HL-60 (cell line): ENCODE measurements around the gene THRB.

Source experiments
- CTCF ChIP-seq: IDR thresholded peaks from one replicate; pipeline ENCODE4 v1.5.1; 2011; ENCODE audit warnings: low read length, control low read depth, inconsistent platforms; ENCODE audit not compliant: insufficient read depth
- GABPA ChIP-seq: IDR thresholded peaks from 2 replicates; pipeline ENCODE4 v1.6.1; 2012; ENCODE audit warnings: low read depth
- POLR2AphosphoS5 ChIP-seq: IDR thresholded peaks from 2 replicates; pipeline ENCODE4 v1.6.1; 2012; ENCODE audit warnings: low read depth

- TF ChIP-seq CTCF (no peak), POLR2AphosphoS5 (no peak), GABPA (no peak)
Measured at GRCh38 chr3:24533561-24534193, 39.0 kb upstream of the THRB start.
